Activated CD4-positive, CD25-positive, alpha-beta regulatory T cell treated with anti-CD3 and anti-CD28 coated beads, Interleukin-2, amount 50 U/mL, for 72 hours (primary cell): ENCODE results near the gene UBE4B.
A peak's percentile ranks its signal among the peaks of the same experiment; 100 is the strongest.
"Not testable (repeated sequence)": the region's sequence is repeated elsewhere in the genome, so short reads cannot be mapped to it uniquely, and the experiment has no call there.

Experiments
- DNase-seq: peaks from one replicate; pipeline ENCODE4 v3.0.0; 2021

The UBE4B gene

GRCh38 chr1:10179406-10180091 lies 146.8 kb downstream of the UBE4B start:
- DNase-seq, result no peak

- no peak for DNase-seq
These were observed 148.4 kb downstream of the UBE4B start for GRCh38 chr1:10181154-10181553.

- no peak for DNase-seq
These were observed 153.0 kb downstream of the UBE4B start for GRCh38 chr1:10185759-10186158.

GRCh38 chr1:10186331-10187025 lies 153.7 kb downstream of the UBE4B start:
- no peak for DNase-seq

GRCh38 chr1:10187026-10187334 lies 154.2 kb downstream of the UBE4B start:
- no peak for DNase-seq

GRCh38 chr1:10188133-10188650 lies 155.4 kb downstream of the UBE4B start:
- DNase-seq, result no peak

GRCh38 chr1:10189659-10190058 lies 156.9 kb downstream of the UBE4B start:
- no peak for DNase-seq

- DNase-seq, result no peak
These were observed 159.5 kb downstream of the UBE4B start for GRCh38 chr1:10192263-10192662.

- no peak for DNase-seq
These were observed 160.5 kb downstream of the UBE4B start for GRCh38 chr1:10193288-10193687.

GRCh38 chr1:10195570-10195969 lies 162.8 kb downstream of the UBE4B start:
- no peak for DNase-seq

- no peak for DNase-seq
These were observed 164.2 kb downstream of the UBE4B start for GRCh38 chr1:10196976-10197375.

GRCh38 chr1:10200620-10201019 lies 167.9 kb downstream of the UBE4B start:
- DNase-seq, result no peak

GRCh38 chr1:10204003-10204642 lies 171.4 kb downstream of the UBE4B start:
- DNase-seq, result no peak

GRCh38 chr1:10205206-10205605 lies 172.4 kb downstream of the UBE4B start:
- DNase-seq, result not testable (repeated sequence)

- no peak for DNase-seq
These were observed 175.1 kb downstream of the UBE4B start for GRCh38 chr1:10207810-10208209.

- no peak for DNase-seq
These were observed 175.8 kb downstream of the UBE4B start for GRCh38 chr1:10208537-10208936.

- DNase-seq, result no peak
These were observed 176.8 kb downstream of the UBE4B start for GRCh38 chr1:10209590-10209904.

GRCh38 chr1:10209905-10210810 lies 177.4 kb downstream of the UBE4B start, which contains the start of gene KIF1B:
KIF1B (plus strand) TSS chr1:10210570; CDS start chr1:10232329, 21,759 bp downstream.
- DNase-seq, result peak; percentile 98

GRCh38 chr1:10210841-10211804 lies 178.4 kb downstream of the UBE4B start:
- peak; percentile 36 for DNase-seq

GRCh38 chr1:10211805-10212410 lies 179.2 kb downstream of the UBE4B start:
- DNase-seq, result no peak

- DNase-seq, result no peak
These were observed 179.7 kb downstream of the UBE4B start for GRCh38 chr1:10212476-10212875.
